ENCODE measurements around the gene CPLX1.

CPLX1 gene

DNA sequence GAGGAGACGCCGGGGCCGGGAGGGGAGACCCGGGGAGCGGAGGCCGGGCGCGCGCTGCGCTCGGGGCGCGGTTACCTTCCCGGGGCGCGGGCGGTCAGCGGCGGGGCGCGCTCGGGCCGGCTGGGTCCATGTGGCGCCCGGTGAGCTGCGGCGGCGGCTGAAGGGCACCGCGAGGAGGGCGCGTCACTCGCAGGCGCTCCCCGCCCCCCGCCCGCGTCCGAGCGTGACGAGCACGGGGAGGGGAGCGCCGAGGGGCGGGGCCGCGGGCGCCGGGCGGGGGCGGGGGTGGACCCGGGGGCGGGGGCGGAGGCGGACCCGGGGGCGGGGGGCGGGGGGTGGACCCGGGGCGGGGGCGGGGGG lies at the start of gene CPLX1:
Gene CPLX1 (minus strand): TSS at position 159 of the 360 bp plus-strand sequence. CDS start 1,607 bp downstream, outside the sequence.
- DNase-seq (ENCODE audit: low read depth): no peak

DNA sequence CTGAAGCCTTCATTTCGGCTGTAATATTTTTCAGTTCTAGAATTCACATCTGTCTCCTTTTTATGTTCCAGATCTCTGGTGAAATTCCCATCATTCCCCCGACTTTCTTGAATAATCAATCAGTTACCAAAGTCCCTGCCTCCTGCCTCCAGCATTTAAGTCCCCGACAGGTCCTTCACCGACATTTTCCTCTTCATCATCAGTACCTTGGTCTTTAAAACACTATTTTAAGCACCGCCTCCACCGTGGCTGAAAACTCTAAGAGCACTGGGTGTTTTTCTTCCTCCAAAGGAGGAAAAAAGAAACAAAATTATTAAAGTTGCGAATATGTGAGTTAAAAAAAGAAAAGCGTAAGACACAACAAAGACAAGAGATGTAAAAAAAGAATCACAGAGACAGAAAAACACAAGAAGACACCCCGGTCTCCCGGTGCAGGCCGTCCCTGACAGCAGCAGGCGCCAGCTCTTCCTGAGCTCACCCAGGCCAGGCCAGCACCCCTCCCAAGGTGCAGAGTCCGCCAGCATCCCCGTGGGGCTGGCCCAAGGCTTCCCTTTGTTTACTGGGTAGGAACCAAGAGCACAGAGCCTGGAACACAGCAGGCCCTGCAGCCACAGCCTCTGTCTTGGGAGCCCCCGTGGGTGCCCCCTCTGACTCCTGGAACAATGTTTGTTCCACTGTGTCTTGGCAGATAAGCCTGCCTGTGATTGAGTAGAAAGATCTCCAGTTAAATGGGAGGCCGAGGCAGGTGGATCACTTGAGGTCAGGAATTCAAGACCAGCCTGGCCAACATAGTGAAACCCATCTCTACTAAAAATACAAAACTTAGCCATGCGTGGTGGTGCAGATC lies 49.3 kb upstream of the CPLX1 start:
- no peak for DNase-seq (ENCODE audit: low read depth)

DNA sequence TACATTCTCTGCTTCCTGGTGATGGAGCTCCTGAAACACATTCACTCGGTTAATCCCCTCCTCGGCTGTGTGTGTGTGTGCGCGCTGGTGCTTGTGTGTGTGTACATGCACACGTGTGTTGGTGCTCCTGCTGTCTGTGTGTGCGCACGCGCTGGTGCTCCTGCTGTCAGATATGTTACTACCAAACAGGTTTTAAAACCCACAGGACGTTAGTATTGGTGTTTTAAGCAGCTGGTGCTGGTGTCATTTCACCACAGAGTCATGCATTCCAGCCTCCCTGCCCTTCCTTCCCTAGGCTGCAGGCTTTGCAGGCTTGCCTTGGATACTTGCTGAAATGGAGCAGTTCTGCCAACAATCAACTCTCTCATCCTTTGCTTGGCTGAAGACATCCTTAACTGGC lies 48.1 kb upstream of the CPLX1 start:
- DNase-seq (ENCODE audit: low read depth): no peak

GRCh38 chr4:872241-872981 lies 46.5 kb upstream of the CPLX1 start:
- DNase-seq (ENCODE audit: low read depth): no peak

DNA sequence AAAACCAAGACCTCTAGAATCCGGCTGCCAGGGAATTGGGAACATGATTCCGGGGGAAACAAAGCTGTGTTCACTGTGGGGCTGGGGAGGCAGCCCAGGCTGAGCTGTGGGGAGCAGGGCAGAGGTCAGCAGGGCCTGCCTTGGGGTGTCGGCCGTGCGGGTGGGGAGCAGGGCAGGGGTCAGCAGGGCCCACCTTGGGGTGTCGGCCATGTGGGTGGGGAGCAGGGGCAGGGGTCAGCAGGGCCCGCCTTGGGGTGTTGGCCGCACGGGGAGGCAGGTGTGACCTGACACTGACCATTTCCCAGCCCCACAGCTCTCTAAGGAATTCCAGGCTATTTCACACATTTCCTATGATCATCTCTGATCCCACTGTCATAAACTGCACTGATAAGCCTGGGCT lies 45.6 kb upstream of the CPLX1 start:
- no peak for DNase-seq (ENCODE audit: low read depth)

- no peak for DNase-seq (ENCODE audit: low read depth)
These were observed 45.0 kb upstream of the CPLX1 start for GRCh38 chr4:870951-871350.

DNA sequence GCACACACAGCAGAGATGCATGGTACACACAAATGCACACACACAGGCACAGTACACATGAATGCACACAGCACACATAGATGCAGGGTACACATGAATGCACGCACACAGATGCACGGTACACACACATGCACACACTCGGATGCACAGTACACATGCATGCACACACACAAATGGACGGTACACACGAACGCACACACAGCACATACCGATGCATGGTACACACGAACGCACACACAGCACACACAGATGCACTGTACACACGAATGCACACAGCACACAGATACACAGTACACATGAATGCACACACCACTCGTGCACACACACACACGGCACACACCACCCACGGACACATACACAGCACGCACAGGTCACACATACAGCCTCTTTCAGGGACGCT lies 43.8 kb upstream of the CPLX1 start:
- DNase-seq (ENCODE audit: low read depth): no peak

GRCh38 chr4:868421-868820 lies 42.5 kb upstream of the CPLX1 start:
- no peak for DNase-seq (ENCODE audit: low read depth)

- no peak for DNase-seq (ENCODE audit: low read depth)
These were observed 41.8 kb upstream of the CPLX1 start for GRCh38 chr4:867526-868250.

GRCh38 chr4:866761-867390 lies 40.9 kb upstream of the CPLX1 start:
- DNase-seq (ENCODE audit: low read depth): no peak

GRCh38 chr4:866068-866760 lies 40.3 kb upstream of the CPLX1 start:
- DNase-seq (ENCODE audit: low read depth): no peak

DNA sequence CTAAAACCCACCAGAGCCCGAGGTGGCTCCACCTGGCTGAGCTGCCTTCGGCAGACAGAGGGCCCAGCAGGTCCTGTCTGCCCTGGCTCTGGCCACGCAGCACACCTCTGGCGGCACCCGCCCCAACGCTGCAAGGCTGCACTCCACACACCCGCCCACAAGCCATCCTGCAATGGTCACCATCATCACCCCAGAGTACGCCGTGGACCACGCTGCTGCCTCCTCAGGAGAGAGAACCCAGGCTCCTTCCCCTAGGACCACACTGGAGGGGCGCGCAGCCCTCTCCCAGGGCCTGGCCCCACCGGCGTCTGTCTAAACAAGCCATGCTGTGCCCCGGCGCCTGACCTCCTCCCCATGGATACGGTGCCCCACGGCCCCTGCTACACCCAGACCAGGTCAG lies 39.6 kb upstream of the CPLX1 start:
- DNase-seq (ENCODE audit: low read depth): no peak

- no peak for DNase-seq (ENCODE audit: low read depth)
These were observed 39.2 kb upstream of the CPLX1 start for GRCh38 chr4:865121-865465.

GRCh38 chr4:864456-865120 lies 38.7 kb upstream of the CPLX1 start:
- no peak for DNase-seq (ENCODE audit: low read depth)

GRCh38 chr4:860561-860960 lies 34.6 kb upstream of the CPLX1 start:
- no peak for DNase-seq (ENCODE audit: low read depth)

- DNase-seq (ENCODE audit: low read depth): no peak
These were observed 33.6 kb upstream of the CPLX1 start for GRCh38 chr4:859496-859895.

DNA sequence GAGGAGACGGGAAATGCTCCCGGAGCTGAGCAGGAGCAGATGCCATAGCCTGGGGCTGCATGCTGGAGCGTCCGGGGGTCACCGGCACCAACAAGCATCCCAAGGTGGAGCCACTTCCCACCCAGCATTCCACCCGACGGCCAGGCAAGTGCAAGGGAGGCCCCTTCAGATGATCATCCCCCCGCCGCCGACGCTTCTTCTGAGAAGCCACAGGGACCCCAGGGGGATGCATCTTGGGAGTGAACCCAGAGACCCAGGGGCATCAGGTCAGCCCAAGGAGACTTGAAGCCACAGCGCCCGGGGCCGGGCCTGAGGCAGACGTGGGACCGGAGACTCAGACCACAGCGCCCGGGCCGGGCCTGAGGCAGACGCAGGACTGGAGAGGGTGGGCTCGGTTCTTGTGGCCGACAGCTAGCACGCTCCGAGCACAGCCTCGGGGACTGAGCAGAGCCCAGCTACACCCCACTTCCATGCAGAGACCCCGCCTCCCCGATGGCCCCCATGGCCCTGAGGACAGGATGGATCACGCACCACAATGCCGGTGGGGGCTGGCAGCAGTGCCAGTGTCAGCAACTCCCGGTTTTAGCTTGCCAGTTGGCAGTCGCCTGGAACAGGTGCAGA lies 33.0 kb upstream of the CPLX1 start:
- DNase-seq (ENCODE audit: low read depth): no peak

- no peak for DNase-seq (ENCODE audit: low read depth)
These were observed 32.1 kb upstream of the CPLX1 start for GRCh38 chr4:858041-858481.

DNA sequence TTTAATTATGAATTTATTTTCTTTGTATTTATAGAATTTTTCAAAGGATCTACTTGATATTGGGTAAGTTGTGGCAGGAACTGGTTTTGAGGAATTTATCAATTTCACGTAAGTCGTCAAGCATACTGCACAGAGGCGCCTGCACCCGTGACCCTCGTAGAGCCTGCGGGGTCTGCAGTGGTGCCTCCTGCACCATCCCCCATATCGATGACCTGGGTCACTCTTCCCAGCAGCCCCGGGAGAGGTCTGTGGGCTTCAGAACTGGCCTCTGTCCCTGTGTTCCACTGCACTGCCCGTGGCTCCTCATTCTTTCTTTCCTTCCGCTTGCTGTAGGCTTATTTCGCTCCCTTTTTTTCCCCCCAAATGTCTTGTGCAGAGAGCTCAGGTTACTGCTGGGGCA lies 31.5 kb upstream of the CPLX1 start:
- no peak for DNase-seq (ENCODE audit: low read depth)

DNA sequence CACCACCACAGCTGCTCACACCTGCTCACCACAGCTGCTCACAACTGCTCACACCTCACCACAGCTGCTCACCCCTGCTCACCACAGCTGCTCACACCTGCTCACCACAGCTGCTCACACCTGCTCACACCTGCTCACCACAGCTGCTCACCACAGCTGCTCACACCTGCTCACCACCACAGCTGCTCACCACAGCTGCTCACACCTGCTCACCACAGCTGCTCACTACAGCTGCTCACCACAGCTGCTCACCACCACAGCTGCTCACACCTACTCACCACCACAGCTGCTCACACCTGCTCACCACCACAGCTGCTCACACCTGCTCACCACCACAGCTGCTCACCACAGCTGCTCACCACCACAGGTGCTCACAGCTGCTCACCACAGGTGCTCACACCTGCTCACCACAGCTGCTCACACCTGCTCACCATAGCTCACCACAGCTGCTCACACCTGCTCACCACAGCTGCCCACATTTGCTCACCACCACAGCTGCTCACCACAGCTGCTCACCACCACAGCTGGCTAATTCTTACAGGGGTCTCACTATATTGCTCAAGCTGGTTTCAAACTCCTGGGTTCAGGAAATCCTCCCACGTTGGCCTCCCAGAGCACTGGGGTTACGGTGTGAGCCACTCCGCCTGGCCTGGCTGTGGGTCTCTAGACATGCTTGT lies 30.4 kb upstream of the CPLX1 start:
- DNase-seq (ENCODE audit: low read depth): no peak

Data from non-pigmented ciliary epithelial cell (primary cell).